ENCODE measurements around the gene VKORC1.

VKORC1 gene

GRCh38 chr16:31061126-31061812 lies 33.3 kb downstream of the VKORC1 start:
- DNase-seq, result no peak

DNA sequence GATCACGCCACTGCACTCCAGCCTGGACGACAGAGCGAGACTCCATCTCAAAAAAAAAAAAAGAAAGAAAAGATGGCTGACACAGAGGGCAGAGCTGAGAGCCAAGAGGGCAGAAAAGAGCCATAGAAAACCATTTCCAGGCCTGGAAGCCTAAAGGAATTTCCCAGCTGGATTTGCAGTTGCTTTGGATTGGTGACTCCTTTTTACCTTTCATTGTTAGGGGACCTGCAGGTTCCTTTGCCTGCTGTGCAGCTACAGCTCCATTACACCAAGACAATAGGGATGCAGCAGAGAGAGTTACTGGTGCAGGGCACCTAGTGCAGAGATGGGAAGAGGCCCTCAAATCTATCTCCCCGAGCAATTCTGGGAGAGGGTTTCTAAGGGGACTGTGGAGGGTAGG lies 39.0 kb downstream of the VKORC1 start:
- DNase-seq, result no peak

DNA sequence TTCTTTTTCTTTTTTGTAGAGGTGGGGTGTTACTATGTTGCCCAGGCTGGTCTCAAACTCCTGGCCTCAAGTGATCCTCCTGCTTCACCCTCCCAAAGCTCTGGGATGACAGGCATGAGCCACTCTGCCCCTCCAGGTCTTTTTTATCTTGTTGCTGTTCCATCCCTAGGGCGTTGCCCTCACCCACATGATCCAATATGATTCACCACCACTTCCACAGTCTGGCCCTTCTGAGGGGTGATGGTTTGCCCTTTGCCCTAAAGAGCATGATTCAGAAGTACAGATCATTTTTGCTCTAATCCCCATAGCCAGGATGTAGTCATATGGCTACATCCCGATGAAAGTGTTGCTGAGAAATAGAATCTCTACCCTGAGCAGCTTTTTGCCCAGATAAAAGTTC lies 42.5 kb downstream of the VKORC1 start:
- DNase-seq, result no peak

DNA sequence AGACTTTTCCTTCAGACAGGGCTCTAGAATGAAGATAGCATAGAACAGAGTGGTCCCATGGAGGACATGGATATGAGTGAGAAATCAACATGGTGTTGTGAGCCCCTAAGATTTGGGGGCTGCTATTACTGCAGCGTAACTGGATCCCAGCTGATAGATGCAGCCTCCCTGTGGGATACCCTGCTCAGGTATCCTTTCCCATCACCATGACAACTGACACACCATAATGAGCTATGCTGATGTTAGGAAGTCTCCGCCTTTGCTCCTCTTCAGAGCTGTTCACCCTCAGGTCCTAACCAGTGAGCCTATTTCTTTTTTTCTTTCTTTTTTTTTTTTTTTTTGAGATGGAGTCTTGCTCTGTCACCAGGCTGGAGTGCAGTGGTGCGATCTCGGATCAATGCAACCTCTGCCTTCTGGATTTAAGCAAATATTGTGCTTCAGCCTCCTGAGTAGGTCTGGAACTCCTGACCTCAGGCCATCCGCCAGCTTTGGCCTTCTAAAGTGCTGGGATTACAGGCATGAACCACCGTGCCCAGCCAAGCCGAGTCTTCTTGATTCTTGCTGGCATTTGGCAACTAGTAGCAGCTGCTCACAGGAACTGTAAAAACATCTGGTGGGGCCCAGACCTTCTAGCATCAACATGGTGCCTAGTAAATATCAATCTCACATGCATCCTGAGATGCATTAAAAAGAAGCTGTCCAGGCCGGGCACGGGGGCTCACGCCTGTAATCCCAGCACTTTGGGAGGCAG lies 44.1 kb downstream of the VKORC1 start:
- DNase-seq, result no peak

GRCh38 chr16:31043898-31044481 lies 50.6 kb downstream of the VKORC1 start:
- DNase-seq, result no peak

- DNase-seq, result no peak
Observed at GRCh38 chr16:31043352-31043751, 51.2 kb downstream of the VKORC1 start.

GRCh38 chr16:31042866-31043265 lies 51.7 kb downstream of the VKORC1 start:
- no peak for DNase-seq
